Hematopoietic multipotent progenitor cell (in vitro differentiated cells): ENCODE measurements around the gene B4GALT3. TPM values are rescaled to one million over a fixed set of nuclear protein-coding genes. Genes with fewer than 3 reads are reported as not detected.

Experiments
- DNase-seq, 3 donors: peaks; one replicate each; pipeline ENCODE4 v3.0.0-alpha.2; 2011 to 2015; ENCODE audit warnings: low read depth in 2 of 3, low spot score in 2 of 3
- small RNA-seq: library from RNA; depleted of rRNA; stranded (forward); fragments of <200 nt; gene quantifications from one replicate; pipeline ENCODE3, GENCODE V24; 2012
- total RNA-seq: library from RNA; depleted of rRNA; stranded (reverse); fragments of >200 nt; gene quantifications from one replicate; pipeline ENCODE4 v1.2.3, GENCODE V29; 2012

Gene B4GALT3
- total RNA-seq, 1 donor = 28.5 TPM

GRCh38 chr1:161131523-161132409 is 45.5 kb downstream of the B4GALT3 start:
- DNase-seq = no peak

DNA sequence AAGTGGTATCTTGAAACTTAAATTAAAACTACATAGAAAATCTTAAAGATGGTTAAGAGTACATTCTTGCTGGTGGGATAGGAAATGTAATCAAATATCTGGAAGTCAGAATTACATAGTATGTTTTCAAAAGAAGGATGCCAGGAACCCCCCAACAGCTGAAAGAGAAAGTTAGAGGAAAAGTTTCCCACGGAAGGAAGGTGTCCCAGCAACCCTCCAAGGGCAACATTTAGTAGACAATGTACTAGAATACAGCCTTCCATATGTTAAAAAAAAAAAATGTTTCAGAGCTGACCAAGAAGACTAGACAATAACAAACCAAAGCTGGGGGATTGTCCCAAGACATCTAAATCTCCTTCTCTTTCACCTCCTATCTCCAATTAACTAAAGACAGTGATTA is 47.0 kb downstream of the B4GALT3 start:
- no peak for DNase-seq

DNA sequence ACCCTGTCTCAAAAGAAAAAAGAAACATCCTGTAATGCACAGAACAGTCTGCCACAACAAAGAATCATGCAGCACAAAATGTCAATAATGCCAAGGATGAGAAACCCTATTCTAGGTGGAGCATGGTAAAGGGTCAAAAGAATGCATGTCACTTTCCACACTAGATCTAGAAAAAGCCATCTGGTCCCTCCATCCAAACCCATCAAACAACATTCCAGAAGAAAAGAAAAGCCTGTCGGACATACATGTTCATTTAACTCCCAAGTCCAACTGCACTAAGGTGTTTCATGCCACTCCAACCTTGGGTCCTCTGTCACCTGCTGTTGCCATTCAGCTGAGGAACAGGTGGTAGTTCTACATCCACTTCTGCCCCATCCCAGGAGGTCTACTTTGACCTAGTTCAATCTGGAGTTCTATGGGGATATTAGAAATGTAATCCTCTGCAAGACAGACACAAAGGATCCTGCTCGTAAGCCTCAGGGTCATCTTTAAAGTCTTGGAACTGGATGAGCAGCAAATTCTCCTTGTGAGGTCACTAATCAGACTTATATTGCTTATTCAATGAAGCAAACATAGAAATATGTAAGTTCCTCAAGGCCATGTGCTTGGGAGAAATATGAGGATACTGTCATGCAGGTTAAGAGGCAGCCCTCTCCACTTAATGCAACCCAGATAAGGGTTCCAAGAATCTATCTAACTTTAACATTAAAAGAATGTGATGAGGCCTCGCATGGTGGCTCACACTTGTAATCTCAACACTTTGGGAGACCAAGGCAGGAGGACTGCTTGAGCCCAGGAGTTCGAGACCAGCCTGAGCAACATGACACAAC is 48.5 kb downstream of the B4GALT3 start:
- no peak for DNase-seq

DNA sequence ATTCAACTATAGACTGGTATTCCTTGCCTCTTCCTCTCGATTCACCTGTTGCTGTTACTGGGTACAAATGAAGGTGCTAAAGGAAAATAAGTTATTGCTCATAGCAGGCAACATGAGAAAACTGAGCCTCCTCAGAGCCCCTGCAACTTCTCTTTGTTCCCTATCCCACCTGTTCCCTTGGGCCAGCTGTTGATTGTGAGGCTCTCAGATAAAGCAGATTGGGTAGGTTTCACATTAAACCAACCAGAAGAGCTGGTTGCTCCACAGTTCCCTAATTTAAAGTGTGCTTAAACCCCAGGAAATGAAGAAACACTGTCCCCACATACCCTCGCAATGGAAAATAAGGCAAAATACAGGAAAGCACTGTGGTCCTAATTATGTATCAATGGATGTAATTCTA is 49.7 kb downstream of the B4GALT3 start:
- DNase-seq = no peak

- DNase-seq = no peak
These were observed 54.3 kb downstream of the B4GALT3 start for GRCh38 chr1:161122967-161123366.

DNA sequence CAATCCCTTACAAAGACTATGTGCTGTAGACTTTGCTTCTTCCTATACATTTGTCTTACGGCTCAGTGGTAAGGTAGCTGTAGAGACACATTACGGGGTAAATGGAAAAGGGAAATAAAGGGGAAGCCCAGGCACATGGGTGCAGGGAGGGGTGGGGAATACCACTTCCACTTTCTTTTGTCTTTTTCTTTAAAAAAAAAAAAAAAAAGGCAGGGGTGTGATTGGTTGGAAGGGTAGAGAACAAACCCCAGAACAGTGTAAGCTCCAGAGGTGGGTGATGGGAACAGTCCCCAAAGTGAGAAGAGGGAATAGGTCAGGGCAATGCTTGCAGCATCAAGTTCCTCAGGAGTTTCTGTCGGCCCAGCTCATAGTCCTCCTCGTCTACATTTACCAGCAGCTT is 55.5 kb downstream of the B4GALT3 start:
- peak in 2 of 3 donors; percentile 31 to 52 for DNase-seq

Small RNAs within 50 kb of the gene (small RNA-seq; reads per million reads assigned to genes)
- gene RF01225 = not detected

Other genes starting within 250 kb of the B4GALT3 start
- not detected for gene ITLN2, start 222.7 kb downstream of the B4GALT3 start, total RNA-seq
- 98.0 TPM for gene F11R, start 156.4 kb downstream of the B4GALT3 start, total RNA-seq
- 76.2 TPM for gene TSTD1, start 138.5 kb downstream of the B4GALT3 start, total RNA-seq
- 134 TPM for gene USF1, start 131.5 kb downstream of the B4GALT3 start, total RNA-seq
- 94.5 TPM for gene ARHGAP30, start 107.6 kb downstream of the B4GALT3 start, total RNA-seq
- gene NECTIN4, start 87.9 kb downstream of the B4GALT3 start, total RNA-seq = under 0.01 TPM
- gene KLHDC9, start 79.1 kb downstream of the B4GALT3 start, total RNA-seq = 2.4 TPM
- 21.8 TPM for gene PFDN2, start 59.5 kb downstream of the B4GALT3 start, total RNA-seq
- gene NIT1, start 59.4 kb downstream of the B4GALT3 start, total RNA-seq = 53.3 TPM
- gene DEDD, start 44.8 kb downstream of the B4GALT3 start, total RNA-seq = 59.2 TPM
- gene UFC1, start 23.5 kb downstream of the B4GALT3 start, total RNA-seq = 173 TPM
- gene USP21, start 18.0 kb downstream of the B4GALT3 start, total RNA-seq = 21.8 TPM
- gene PPOX, start 11.1 kb downstream of the B4GALT3 start, total RNA-seq = 29.9 TPM
- gene ADAMTS4, start 21.5 kb upstream of the B4GALT3 start, total RNA-seq = under 0.01 TPM
- 106 TPM for gene NDUFS2, start 24.9 kb upstream of the B4GALT3 start, total RNA-seq
- 5.1 TPM for gene FCER1G, start 37.8 kb upstream of the B4GALT3 start, total RNA-seq
- not detected for gene APOA2, start 46.1 kb upstream of the B4GALT3 start, total RNA-seq
- 21.5 TPM for gene TOMM40L, start 48.6 kb upstream of the B4GALT3 start, total RNA-seq
- not detected for gene NR1I3, start 60.7 kb upstream of the B4GALT3 start, total RNA-seq
- gene PCP4L1, start 81.2 kb upstream of the B4GALT3 start, total RNA-seq = 0.81 TPM
- 3.5 TPM for gene MPZ, start 132.5 kb upstream of the B4GALT3 start, total RNA-seq
- gene SDHC, start 136.9 kb upstream of the B4GALT3 start, total RNA-seq = 32.6 TPM
- gene CFAP126, start 190.4 kb upstream of the B4GALT3 start, total RNA-seq = 1.3 TPM